IMR-90 (cell line): Measurements from ENCODE around the gene SLC22A5. TPM values are rescaled to one million over a fixed set of nuclear protein-coding genes. Genes with fewer than 3 reads are reported as not detected.

Experiments used
- ATAC-seq: fragments of 200-7000 bp; cut with Tn5 transposase; 2 replicates; pipeline ENCODE4 v1.9.1; 2020; ENCODE audit warnings: low read depth, mild to moderate bottlenecking, moderate library complexity
- BruUV-seq: library from RNA; stranded (reverse); fragments of 400-500 nt; replicated peaks from 2 replicates; lab custom pipeline; 2021; lab: Mats Ljungman, UMichigan
- CTCF ChIA-PET: fragments of 300-600 bp; formaldehyde crosslinking; extraction: SDS; loops from one replicate; lab custom pipeline; 2021; ENCODE audit warnings: antibody characterized with exemption; lab: Yijun Ruan, JAX
- POLR2A ChIA-PET: fragments of 300-600 bp; sonication (Branson Sonifier 250); formaldehyde crosslinking; loops from one replicate; lab custom pipeline; 2022; ENCODE audit warnings: antibody characterized with exemption; ENCODE audit not compliant: unreplicated experiment; lab: Charles Lee
- DNase-seq: peaks from one replicate; pipeline ENCODE4 v3.0.0; 2013
- H2AFZ ChIP-seq: replicated peaks from 2 replicates; pipeline ENCODE3; 2013; ENCODE audit warnings: low read length, mild to moderate bottlenecking; ENCODE audit not compliant: poor library complexity
- H2AK5ac ChIP-seq: 2 replicates; pipeline ENCODE4 v1.6.1; 2013; ENCODE audit warnings: low read depth, low read length, inconsistent platforms
- H2AK9ac ChIP-seq: replicated peaks from 2 replicates; pipeline ENCODE3; 2013; ENCODE audit warnings: mild to moderate bottlenecking, low read depth, low read length, moderate library complexity; ENCODE audit not compliant: poor library complexity
- H2BK120ac ChIP-seq: 2 replicates; pipeline ENCODE4 v1.6.1; 2013; ENCODE audit warnings: low read depth, low read length, inconsistent platforms
- H2BK15ac ChIP-seq: 3 replicates; pipeline ENCODE4 v1.6.1; 2013; ENCODE audit warnings: low read depth, low read length, inconsistent platforms
- H2BK20ac ChIP-seq: 2 replicates; pipeline ENCODE4 v1.6.1; 2013; ENCODE audit warnings: low read depth, mild to moderate bottlenecking, inconsistent platforms, low read length, moderate library complexity
- H2BK5ac ChIP-seq: 2 replicates; pipeline ENCODE4 v1.6.1; 2013; ENCODE audit warnings: mild to moderate bottlenecking, low read depth, low read length, inconsistent platforms; ENCODE audit not compliant: poor library complexity, severe bottlenecking
- H3K14ac ChIP-seq: replicated peaks from 2 replicates; pipeline ENCODE4 v1.6.1; 2013; ENCODE audit warnings: low read depth, low read length, inconsistent platforms
- H3K18ac ChIP-seq: 2 replicates; pipeline ENCODE4 v1.6.1; 2013; ENCODE audit warnings: low read depth, low read length, control low read depth
- H3K23ac ChIP-seq: 2 replicates; pipeline ENCODE4 v1.6.1; 2013; ENCODE audit warnings: low read depth, low read length, inconsistent platforms
- H3K27ac ChIP-seq: 2 replicates; pipeline ENCODE4 v1.5.1; 2013; ENCODE audit warnings: mild to moderate bottlenecking, control low read depth, low read length; ENCODE audit not compliant: insufficient read depth
- H3K27me3 ChIP-seq: 2 replicates; pipeline ENCODE4 v1.6.1; 2013; ENCODE audit warnings: low read length; ENCODE audit not compliant: control insufficient read depth, insufficient read depth
- H3K36me3 ChIP-seq: 2 replicates; pipeline ENCODE4 v1.6.1; 2013; ENCODE audit warnings: low read length, mixed read lengths; ENCODE audit not compliant: control insufficient read depth, insufficient read depth
- H3K4ac ChIP-seq: 2 replicates; pipeline ENCODE4 v1.6.1; 2013; ENCODE audit warnings: low read depth, low read length, inconsistent platforms
- H3K4me1 ChIP-seq: 2 replicates; pipeline ENCODE4 v1.6.1; 2013; ENCODE audit warnings: low read length, mixed read lengths; ENCODE audit not compliant: control insufficient read depth, insufficient read depth
- H3K4me2 ChIP-seq: 2 replicates; pipeline ENCODE4 v1.6.1; 2013; ENCODE audit warnings: low read depth, mild to moderate bottlenecking, control low read depth, low read length, moderate library complexity
- H3K4me3 ChIP-seq: 2 replicates; pipeline ENCODE4 v1.5.1; 2013; ENCODE audit warnings: low read depth, mild to moderate bottlenecking, control low read depth, low read length, moderate library complexity; ENCODE audit not compliant: insufficient read depth
- H3K56ac ChIP-seq: 2 replicates; pipeline ENCODE4 v1.6.1; 2013; ENCODE audit warnings: low read length, inconsistent platforms; ENCODE audit not compliant: insufficient read depth; ENCODE audit errors: extremely low read depth
- H3K79me1 ChIP-seq, 2 experiments: 2 replicates each; pipeline ENCODE4 v1.6.1; 2013; ENCODE audit warnings: low read length in 2 of 2, inconsistent platforms in 1 of 2, low read depth in 1 of 2
- H3K9ac ChIP-seq: 2 replicates; pipeline ENCODE4 v1.6.1; 2013; ENCODE audit warnings: low read depth, low read length, control low read depth
- H3K9me1 ChIP-seq: 2 replicates; pipeline ENCODE4 v1.6.1; 2013; ENCODE audit warnings: low read length, inconsistent platforms; ENCODE audit not compliant: insufficient read depth
- H3K9me3 ChIP-seq: 2 replicates; pipeline ENCODE4 v1.6.1; 2013; ENCODE audit warnings: low read length; ENCODE audit not compliant: control insufficient read depth, insufficient read depth
- H4K20me1 ChIP-seq: 2 replicates; pipeline ENCODE4 v1.6.1; 2013; ENCODE audit warnings: low read length, inconsistent platforms; ENCODE audit not compliant: insufficient read depth
- H4K5ac ChIP-seq: 2 replicates; pipeline ENCODE4 v1.6.1; 2013; ENCODE audit warnings: mild to moderate bottlenecking, low read depth, low read length, control low read depth
- H4K8ac ChIP-seq, 2 experiments: 2 replicates each; pipeline ENCODE4 v1.6.1; 2013; ENCODE audit warnings: low read depth in 2 of 2, low read length in 2 of 2, control low read depth in 1 of 2, inconsistent platforms in 1 of 2
- H4K91ac ChIP-seq: 2 replicates; pipeline ENCODE4 v1.6.1; 2013; ENCODE audit warnings: low read depth, low read length, inconsistent platforms; ENCODE audit not compliant: insufficient read depth
- CTCF ChIP-seq: conservative IDR thresholded peaks from 2 replicates; pipeline ENCODE4 v1.5.1; 2012; ENCODE audit warnings: mild to moderate bottlenecking, low read depth, low read length, improper control_type of control experiment
- FOS ChIP-seq: fragments of 150-350 bp; IDR thresholded peaks from 2 replicates; pipeline ENCODE4 v1.6.1; 2016; ENCODE audit warnings: low read depth, low read length
- MAFK ChIP-seq: IDR thresholded peaks from 2 replicates; pipeline ENCODE4 v1.6.1; 2012; ENCODE audit warnings: low read depth, low read length, improper control_type of control experiment
- MAZ ChIP-seq: IDR thresholded peaks from 2 replicates; pipeline ENCODE4 v1.6.1; 2012; ENCODE audit warnings: low read depth, mild to moderate bottlenecking, low read length, improper control_type of control experiment, moderate library complexity, borderline replicate concordance
- MXI1 ChIP-seq: IDR thresholded peaks from 2 replicates; pipeline ENCODE4 v1.6.1; 2012; ENCODE audit warnings: low read depth, mild to moderate bottlenecking, low read length, moderate library complexity, borderline replicate concordance
- POLR2A ChIP-seq: IDR thresholded peaks from 2 replicates; pipeline ENCODE4 v1.6.1; 2012; ENCODE audit warnings: mild to moderate bottlenecking, low read depth, low read length
- RCOR1 ChIP-seq: IDR thresholded peaks from 2 replicates; pipeline ENCODE4 v1.6.1; 2012; ENCODE audit warnings: mild to moderate bottlenecking, low read length, improper control_type of control experiment; ENCODE audit not compliant: insufficient replicate concordance
- RFX5 ChIP-seq: IDR thresholded peaks from 2 replicates; pipeline ENCODE4 v1.8.0; 2012; ENCODE audit warnings: low read depth, mild to moderate bottlenecking, low read length, moderate library complexity
- WGBS, 2 experiments: methylation state at CpG; one replicate each; pipeline versions ENCODE4 v1.1.5 to v1.1.7; 2013; ENCODE audit warnings: missing lambda C conversion rate in 2 of 2; ENCODE audit not compliant: insufficient read length in 1 of 2; ENCODE audit errors: extremely low coverage in 2 of 2; 5-methylcytosine and 5-hydroxymethylcytosine counted together
- dilution Hi-C: fragments of 300-500 bp; cut with HindIII; formaldehyde crosslinking; loops from one replicate; pipeline ENCODE4 v1.14.3; 2018; ENCODE audit warnings: low sequenced_read_pairs; ENCODE audit not compliant: unreplicated experiment
- in situ Hi-C: fragments of 300-500 bp; cut with MboI; formaldehyde crosslinking; loops from 3 replicates; pipeline ENCODE4 v1.14.3; 2019; ENCODE audit warnings: low sequenced_read_pairs, inconsistent platforms, mixed read lengths
- intact Hi-C: fragments of 100-400 bp; cut with micrococcal nuclease; formaldehyde crosslinking; loops from 2 replicates; pipeline ENCODE4 v1.10.0; 2022
- polyA plus RNA-seq, 3 experiments: library from polyadenylated mRNA; depleted of rRNA; stranded (reverse); fragments of >200 nt; gene quantifications; 2 replicates each; pipeline ENCODE4 v1.2.3, GENCODE V29; 2012; ENCODE audit warnings: low replicate concordance in 1 of 3
- total RNA-seq: library from RNA; depleted of rRNA; stranded (reverse); fragments of >200 nt; gene quantifications from 2 replicates; pipeline ENCODE4 v1.2.3, GENCODE V29; 2012

Gene SLC22A5
- total and polyA plus RNA-seq, 2 of the 4 experiments (the other 2 are of a cell fraction), result 6.1 to 7.1 TPM

DNA sequence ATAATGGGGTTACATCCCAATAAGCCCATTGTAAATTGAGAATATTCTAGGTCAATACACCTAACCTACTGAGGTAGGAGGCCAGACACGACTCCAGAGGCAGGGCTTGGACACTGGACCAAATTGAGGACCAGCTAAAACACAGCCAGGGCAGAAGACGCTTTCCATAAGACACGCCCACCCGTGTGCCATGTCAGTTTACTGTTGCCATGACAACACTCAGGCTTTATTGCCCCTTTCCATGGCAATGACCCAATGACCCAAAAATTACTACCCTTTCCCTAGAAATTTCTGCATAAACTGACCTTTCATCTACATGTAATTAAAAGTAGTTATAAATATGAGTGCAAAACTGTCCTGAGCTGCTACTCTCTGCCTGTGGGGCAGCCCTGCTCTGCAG is 43.8 kb upstream of the SLC22A5 start:
- in situ Hi-C loops, result no loop called here
- ChIA-PET POLR2A (no interaction called here), CTCF (no interaction called here)
- Histone ChIP-seq H3K18ac (no peak overlapping the region), H3K4me1 (peaks cover 2% of the 10 kb centered on the region; the same call in 1 of the 2 replicates), H3K27me3 (no peaks in the 10 kb centered on the region), H2BK15ac (no peak overlapping the region), H3K79me1 (no peaks in the 10 kb centered on the region), H3K36me3 (0 out of 2 replicates have a peak, but pooled peaks cover 2% of the 10 kb centered on the region), H2AK5ac (no peak overlapping the region), H3K9ac (no peak overlapping the region), H3K23ac (no peak overlapping the region), H2BK20ac (no peak overlapping the region), H2AK9ac (no peak overlapping the region), H4K91ac (no peak overlapping the region), H3K4me3 (no peak overlapping the region), H4K5ac (no peak overlapping the region), H3K14ac (no peak overlapping the region), H3K56ac (no peak overlapping the region), H4K20me1 (no peaks in the 10 kb centered on the region), H3K4ac (no peak overlapping the region), H3K9me1 (peaks cover 3% of the 10 kb centered on the region; the same call in 1 of the 2 replicates), H2BK5ac (no peak overlapping the region), H3K4me2 (no peak overlapping the region), H4K8ac (no peak overlapping the region), H2BK120ac (no peak overlapping the region), H3K27ac (no peak overlapping the region), H3K9me3 (no peaks in the 10 kb centered on the region), H2AFZ (no peak overlapping the region)
- intact Hi-C loops, result no loop called here
- dilution Hi-C loops, result no loop called here
- WGBS, 2 experiments, result 60% methylated on average over 1 of the region's 4 CpGs; no CpG with 5 or more reads in 1 of the 2 experiments
- no peak for ATAC-seq
- TF ChIP-seq FOS (no peak), RFX5 (no peak), CTCF (no peak), MAFK (no peak), POLR2A (no peak), MAZ (no peak), MXI1 (no peak), RCOR1 (no peak)
- DNase-seq, result no peak
- BruUV-seq, result no TSS peak
